Activated gamma-delta T cell treated with anti-CD3 and anti-CD28 coated beads, Interleukin-2, amount 50 U/mL, for 16 hours (primary cell): ENCODE data around the gene FAM184B.
"Not testable (repeated sequence)": the region's sequence is repeated elsewhere in the genome, so short reads cannot be mapped to it uniquely, and the experiment has no call there.

Experiments used
- DNase-seq: peaks from one replicate; pipeline ENCODE4 v3.0.0-alpha.2; 2020; ENCODE audit warnings: low read depth

The FAM184B gene

GRCh38 chr4:17681281-17682221 is 99.9 kb downstream of the FAM184B start:
- no peak for DNase-seq

- no peak for DNase-seq
These were observed 100.7 kb downstream of the FAM184B start for GRCh38 chr4:17680559-17681280.

- no peak for DNase-seq
These were observed 111.0 kb downstream of the FAM184B start for GRCh38 chr4:17670423-17670822.

- no peak for DNase-seq
These were observed 113.7 kb downstream of the FAM184B start for GRCh38 chr4:17667653-17668201.

- DNase-seq: no peak
These were observed 114.2 kb downstream of the FAM184B start for GRCh38 chr4:17667253-17667652.

- DNase-seq: no peak
These were observed 115.6 kb downstream of the FAM184B start for GRCh38 chr4:17665852-17666251.

- no peak for DNase-seq
These were observed 116.1 kb downstream of the FAM184B start for GRCh38 chr4:17665346-17665745.

- DNase-seq: no peak
These were observed 116.7 kb downstream of the FAM184B start for GRCh38 chr4:17664755-17665154.

GRCh38 chr4:17662694-17663093 is 118.7 kb downstream of the FAM184B start:
- no peak for DNase-seq

GRCh38 chr4:17659196-17659595 is 122.2 kb downstream of the FAM184B start:
- not testable (repeated sequence) for DNase-seq

GRCh38 chr4:17657849-17658248 is 123.6 kb downstream of the FAM184B start:
- no peak for DNase-seq

GRCh38 chr4:17657090-17657489 is 124.3 kb downstream of the FAM184B start:
- DNase-seq: no peak

- DNase-seq: no peak
These were observed 126.7 kb downstream of the FAM184B start for GRCh38 chr4:17654701-17655100.

- no peak for DNase-seq
These were observed 131.0 kb downstream of the FAM184B start for GRCh38 chr4:17650406-17650805.

GRCh38 chr4:17647927-17648326 is 133.5 kb downstream of the FAM184B start:
- no peak for DNase-seq

- DNase-seq: no peak
These were observed 134.1 kb downstream of the FAM184B start for GRCh38 chr4:17647176-17647806.

- DNase-seq: no peak
These were observed 134.7 kb downstream of the FAM184B start for GRCh38 chr4:17646693-17647092.

GRCh38 chr4:17642398-17642783 is 139.0 kb downstream of the FAM184B start:
- DNase-seq: no peak

GRCh38 chr4:17639136-17639535 is 142.3 kb downstream of the FAM184B start:
- DNase-seq: no peak

- peak; percentile 57 for DNase-seq
These were observed 144.5 kb downstream of the FAM184B start for GRCh38 chr4:17636696-17637622.

GRCh38 chr4:17636341-17636695 is 145.1 kb downstream of the FAM184B start:
- DNase-seq: no peak
